NCI-H2196 treated with DMSO at 0.1 percent for 48 hours (cell line): ENCODE data around the gene EXOC5.

Experiments
- DNase-seq: peaks from one replicate; lab custom pipeline; 2025; ENCODE audit not compliant: unreplicated experiment; lab: John Stamatoyannopoulos, UW

The EXOC5 gene, protein sequence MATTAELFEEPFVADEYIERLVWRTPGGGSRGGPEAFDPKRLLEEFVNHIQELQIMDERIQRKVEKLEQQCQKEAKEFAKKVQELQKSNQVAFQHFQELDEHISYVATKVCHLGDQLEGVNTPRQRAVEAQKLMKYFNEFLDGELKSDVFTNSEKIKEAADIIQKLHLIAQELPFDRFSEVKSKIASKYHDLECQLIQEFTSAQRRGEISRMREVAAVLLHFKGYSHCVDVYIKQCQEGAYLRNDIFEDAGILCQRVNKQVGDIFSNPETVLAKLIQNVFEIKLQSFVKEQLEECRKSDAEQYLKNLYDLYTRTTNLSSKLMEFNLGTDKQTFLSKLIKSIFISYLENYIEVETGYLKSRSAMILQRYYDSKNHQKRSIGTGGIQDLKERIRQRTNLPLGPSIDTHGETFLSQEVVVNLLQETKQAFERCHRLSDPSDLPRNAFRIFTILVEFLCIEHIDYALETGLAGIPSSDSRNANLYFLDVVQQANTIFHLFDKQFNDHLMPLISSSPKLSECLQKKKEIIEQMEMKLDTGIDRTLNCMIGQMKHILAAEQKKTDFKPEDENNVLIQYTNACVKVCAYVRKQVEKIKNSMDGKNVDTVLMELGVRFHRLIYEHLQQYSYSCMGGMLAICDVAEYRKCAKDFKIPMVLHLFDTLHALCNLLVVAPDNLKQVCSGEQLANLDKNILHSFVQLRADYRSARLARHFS

DNA sequence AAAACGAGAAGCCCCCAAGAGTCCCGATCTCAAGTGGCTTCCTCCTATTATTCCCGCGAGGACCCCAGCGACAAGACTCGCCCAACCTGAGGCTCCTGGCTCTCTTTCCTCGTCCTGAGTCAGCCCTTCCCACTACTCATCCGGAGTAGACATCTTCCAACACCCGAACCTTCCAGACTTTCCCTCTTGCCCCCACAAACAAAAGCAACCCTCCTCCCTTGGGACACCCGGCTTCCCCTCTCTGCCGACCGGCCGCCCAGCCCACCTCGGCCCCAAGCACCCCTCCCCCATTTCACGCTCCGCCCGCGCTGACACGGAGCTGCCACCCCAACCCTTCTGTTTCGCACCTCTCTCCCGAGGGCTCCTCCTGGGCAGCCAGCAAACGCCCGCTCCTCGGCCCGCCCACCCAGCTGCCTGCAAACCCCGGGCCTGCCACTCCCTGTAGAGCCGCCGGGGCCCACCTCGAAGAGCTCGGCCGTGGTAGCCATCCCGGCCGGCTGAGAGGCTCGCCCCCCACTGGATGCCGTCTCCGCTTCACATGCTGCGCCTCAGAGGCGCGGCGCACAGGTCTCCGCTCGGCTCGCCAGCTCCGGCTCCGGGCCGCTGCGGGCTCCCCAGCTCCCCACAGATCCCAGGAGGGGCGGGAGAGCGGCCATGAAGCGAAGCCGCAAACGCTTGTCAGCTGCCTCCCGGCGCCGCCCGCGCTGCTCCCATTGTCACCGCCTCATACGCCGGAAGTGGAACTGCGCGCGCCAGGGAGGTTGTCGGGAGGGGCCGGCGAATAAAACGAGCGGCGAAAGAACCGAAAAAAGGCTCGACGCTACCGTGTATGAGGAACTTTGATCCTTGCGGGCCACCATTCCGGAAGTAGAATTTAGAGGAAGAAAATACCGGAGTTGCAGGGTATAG lies at the start of gene EXOC5, which contains the start of gene AP5M1:
EXOC5 (minus strand) TSS at position 745 of the 909 bp plus-strand sequence; CDS start at position 488, 257 bp downstream.
AP5M1 (plus strand) TSS at position 811 of the 909 bp plus-strand sequence. CDS start 344 bp downstream, outside the sequence.
- peak; percentile 93 for DNase-seq

DNA sequence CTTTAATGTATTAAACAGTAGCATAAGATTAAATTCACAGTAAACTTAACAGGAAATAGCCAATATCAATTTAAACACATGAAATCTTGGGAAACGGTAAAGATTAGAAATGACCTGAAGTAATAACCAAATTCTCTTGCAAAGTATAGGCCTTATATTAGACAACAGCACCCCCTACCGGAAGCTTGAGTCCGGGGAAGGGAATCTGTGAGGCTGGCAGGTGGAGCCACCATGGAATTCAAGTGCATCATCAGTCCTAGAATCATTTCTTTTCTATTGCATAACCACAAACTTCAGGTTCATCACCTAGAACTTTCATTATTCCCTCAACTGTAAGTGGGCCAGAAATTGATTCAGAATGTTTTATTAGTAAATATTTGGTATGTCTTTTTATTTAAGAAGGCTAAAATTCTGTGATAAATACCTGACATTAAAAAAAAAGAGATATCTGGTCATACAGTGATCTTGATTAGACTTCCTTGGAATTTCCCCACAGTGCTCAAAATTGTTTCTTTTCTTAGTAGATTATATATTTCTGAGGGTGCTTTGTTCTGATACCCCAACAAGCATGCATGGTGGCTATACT lies 48.6 kb upstream of the EXOC5 start:
- DNase-seq = peak; percentile 57

DNA sequence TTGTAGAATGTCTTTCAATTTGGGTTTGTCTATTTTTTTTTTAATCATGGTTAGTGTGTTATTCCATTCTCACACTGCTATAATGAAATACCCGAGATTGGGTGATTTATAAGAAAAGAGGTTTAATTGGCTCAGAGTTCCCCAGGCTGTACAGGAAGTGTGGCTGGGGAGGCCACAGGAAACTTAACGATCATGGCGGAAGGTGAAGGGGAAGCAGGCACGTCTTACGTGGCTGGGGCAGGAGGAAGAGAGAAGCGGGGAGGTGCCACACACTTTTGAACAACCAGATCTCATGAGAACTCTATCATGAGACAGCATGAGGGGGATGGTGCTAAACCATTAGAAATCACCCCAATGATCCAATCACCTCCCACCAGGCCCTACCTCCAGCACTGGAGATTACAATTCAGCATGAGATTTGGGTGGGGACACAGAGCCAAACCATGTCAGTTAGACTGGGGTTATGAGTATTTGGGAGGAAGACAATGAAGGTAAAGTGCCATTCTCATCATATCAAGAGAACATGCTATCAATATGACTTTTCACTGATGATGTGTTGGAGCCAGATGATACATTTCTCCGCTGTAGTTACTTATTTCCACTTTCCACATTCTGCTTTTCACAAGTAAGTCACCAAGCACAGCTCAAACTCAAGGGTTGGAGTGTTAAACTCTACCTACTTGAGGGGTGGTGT lies 45.8 kb upstream of the EXOC5 start:
- DNase-seq = no peak

DNA sequence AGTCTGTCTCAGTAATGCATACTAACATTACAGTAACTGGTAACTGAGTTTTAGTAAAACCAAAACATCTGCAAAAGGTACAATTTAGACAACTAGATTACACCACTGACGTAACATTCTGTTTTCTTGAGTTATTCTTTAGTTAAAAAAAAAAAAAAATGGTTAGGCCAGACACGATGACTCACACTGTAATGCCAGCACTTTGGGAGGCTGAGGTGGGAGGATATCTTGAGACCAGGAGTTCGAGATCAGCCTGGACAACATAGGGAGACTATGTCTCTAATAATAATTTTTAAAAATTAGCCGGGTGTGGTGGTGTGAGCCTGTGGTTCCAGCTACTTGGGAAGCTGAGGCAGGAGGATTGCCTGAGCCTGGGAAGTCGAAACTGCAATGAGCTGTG lies 34.2 kb upstream of the EXOC5 start:
- no peak for DNase-seq

DNA sequence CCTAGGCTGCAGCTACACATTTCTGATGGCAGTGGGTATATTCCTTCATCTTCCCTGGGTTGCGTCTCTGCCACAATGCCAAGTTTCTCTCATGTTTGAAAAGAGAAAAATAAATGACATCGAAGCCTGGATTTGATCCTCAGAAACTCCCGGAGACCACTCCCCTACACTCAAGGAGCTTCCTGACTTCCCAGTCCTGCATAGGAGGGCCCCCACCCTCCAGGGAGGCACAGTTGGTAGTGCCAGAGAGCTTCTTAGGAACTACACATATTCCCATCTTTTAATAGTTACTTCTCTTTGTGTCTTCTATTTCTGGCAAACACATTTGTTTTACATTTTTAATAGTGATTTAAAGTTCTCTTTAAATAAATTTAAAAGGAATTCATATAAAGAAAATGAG lies 30.8 kb upstream of the EXOC5 start:
- DNase-seq = no peak

DNA sequence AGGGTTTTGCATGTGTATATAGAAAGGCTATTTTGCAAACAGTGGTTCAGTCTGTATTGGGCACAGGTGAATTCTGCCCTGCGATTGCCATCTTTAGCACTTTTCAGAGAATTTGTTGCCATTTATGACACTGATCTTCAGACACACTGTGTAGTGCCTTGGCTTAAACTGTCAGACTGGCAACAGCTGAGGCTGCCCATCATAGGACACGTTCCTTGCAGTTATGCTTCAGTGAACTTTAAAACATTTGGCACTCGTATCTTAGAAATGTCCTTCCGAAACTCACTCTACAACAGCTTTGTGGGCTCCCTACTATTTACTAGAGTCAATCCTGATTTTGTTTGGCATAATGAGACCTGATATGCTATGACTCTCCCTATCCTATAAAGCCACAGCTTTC lies 29.1 kb upstream of the EXOC5 start:
- DNase-seq = no peak

DNA sequence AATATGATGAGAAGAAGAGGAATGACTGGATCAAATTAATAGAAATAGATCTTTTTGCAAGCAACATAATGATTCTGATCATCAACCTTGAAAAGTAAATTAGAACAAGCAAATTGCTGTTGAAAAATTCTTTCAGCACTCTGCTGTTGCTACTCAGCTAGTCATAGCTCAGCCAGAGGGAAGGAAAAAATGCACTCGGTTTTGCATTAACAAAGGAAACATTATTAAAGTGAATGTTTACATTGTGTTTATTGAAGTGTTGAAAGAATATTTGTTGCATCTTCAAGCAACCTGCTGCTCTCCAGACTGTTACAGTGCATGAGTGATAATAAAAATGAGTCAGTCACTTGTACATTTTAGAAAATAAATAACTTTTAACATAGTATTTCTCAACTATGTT lies 26.5 kb upstream of the EXOC5 start:
- no peak for DNase-seq

DNA sequence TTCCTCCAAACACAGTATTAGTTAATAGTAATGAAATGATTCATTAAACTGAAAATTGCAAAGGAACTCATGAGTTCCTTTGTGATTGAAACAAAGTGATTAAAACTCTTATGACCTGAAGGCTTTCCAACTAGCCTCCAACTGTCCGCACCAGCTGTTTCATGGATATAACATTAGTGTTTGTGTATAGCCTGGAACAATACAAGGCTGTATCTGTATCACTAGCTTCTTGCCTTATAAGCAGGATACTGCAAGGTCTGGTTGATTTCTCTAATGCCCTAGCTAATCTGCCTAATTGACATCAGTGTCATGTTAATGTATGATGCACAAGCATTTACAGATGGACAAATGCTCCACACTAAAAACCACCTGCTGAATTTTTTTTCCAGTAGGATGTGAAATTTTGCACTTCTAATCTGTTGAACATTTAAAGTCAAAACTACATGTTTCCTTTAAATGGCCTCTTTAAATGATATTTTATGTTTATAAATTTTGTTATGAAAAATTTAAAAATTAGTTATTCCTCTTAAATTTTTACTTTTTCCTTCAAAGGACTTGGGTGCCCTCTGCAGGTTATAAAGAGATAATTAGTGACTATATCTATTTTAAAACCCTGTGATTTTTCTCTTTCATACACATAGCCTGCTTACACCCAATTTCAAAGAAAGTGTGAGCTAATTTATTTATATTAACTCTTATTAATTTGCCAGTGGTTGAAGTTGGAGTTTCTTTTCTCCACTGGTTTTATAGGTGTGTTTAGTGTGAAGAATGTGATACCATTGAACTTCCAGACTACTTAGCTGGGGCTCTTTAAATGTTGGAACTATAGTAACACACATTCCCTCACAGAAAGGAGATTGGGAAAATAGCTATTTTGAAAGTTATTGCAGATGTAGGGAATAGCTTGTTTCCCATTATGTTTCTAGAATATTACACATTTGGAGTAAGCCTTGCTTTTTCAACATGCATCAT lies 25.4 kb upstream of the EXOC5 start:
- DNase-seq = peak; percentile 15

DNA sequence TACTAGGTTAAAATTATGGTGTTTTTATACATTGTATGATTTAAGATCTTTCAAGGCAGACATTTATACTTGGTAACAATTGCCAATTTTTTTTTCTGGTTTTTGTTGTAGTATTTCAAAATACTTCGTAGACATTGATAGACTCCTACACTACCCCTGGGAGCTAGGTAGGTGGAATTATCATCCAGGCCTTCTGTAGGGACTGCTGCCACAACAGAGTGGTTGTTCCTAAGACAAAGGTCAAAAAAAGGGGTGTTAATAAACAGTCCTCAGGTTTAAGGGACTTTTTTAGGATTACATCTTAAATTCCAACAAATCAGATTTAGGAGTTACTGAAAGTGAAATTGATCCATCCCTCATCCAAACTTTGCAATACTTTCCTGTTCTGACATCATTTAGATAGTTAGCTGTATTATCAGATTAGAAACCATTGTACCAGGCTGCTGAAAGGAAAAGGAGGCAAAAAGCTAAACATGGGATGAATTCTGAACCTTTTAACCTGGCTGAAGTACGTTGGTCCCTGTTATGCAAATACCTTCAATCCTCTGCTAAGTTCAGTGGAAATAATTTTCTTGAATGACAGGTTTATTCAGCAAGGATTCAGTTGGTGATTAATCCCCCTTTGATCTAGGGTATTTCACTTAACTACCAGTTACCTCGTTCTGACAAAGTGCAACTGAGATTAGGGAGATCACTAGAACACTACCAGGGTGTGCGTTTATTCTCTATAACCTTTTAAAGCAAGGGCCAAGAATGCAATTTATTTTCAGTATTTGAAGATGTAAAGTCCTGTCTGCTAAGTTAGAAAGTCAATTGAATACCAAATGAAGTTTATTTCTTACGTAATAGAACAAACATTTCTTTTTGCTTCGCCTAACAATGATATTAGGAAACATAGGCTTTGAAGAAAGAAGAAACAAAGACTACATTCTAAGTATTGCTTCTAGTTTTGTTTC lies 23.3 kb upstream of the EXOC5 start:
- DNase-seq = no peak

DNA sequence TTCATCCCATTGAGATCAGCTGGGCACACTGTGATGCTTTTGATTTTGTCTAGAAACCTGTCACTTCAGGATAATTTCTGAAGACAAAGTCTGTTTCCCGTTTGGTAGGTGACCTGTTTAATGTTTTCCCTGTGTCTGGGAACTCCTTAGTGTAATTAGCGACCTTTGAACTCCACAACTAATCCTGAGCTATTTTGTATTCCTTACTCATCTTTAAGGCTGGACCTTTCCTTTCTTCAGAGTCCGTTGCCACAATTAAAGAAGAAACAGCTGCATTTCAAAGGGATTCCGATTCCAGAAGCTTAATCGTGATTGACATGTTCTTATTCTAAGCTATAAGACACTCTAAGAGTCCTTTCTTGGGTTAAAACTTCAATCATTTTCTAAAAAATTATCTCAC lies 22.0 kb upstream of the EXOC5 start:
- no peak for DNase-seq

DNA sequence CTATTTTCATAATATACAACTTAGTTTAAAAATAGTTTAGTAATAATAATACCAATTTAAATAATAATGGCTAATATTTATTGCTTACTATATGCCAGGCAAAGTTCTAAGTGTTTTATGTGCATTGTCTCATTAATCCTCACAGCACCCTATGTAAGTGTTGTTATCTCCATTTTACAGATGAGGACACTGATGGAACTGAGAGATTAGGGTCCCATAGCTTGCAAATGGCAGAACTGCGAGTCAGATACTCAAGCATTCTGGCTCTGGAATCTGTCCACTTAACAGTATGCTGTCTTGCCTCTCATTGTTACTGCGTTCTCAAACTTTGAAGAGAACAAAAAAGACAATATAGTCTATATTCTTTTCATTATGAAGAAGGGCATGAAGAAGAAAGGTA lies 19.0 kb upstream of the EXOC5 start:
- DNase-seq = no peak

DNA sequence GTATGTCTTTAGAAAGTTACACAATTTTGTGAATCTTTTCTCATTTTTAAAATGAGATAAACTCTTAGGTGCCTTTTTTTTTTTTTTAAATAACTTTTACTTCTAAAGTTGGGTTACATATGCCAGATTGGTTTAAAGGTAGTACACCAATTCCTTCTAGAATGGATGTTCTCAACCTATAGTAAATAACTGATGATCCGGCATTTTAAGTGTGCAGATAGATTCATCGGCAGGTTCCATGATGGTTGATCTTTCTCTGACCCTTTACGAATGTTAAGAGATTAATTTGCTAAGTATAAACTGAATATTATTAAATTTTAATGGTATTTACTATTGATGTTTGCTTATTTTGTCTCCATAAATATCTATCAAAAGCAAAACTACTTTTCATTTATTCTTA lies 8.4 kb upstream of the EXOC5 start:
- no peak for DNase-seq

DNA sequence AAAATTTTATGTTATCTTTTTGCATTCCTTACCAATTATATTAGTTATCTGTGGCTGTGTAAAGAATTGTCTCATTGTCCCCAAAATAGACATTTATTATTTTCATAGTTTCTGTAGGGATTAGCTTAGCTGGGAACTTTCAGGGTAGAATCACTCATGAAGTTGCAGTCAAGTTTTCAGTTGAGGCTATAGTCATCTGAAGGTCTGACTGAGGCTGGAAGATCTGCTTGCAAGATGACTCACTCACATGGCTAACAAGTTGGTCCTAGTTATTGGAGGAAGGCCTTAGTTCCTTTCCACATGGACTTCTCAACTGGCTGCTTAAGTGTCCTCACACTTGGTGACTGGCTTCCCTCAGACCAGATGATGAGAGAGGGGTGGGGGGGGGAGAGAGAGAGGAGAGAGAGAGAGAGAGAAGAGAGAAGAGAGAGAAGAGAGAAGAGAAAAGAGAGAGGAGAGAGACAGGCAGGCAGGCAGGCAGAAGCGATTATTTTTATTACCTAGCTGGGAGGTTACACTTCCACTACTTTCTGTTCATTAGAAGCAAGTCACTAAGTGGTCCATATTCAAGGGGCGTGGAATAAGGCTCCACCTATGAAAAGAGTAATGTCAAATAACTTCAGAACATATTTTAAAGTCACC lies 6.4 kb upstream of the EXOC5 start:
- no peak for DNase-seq

DNA sequence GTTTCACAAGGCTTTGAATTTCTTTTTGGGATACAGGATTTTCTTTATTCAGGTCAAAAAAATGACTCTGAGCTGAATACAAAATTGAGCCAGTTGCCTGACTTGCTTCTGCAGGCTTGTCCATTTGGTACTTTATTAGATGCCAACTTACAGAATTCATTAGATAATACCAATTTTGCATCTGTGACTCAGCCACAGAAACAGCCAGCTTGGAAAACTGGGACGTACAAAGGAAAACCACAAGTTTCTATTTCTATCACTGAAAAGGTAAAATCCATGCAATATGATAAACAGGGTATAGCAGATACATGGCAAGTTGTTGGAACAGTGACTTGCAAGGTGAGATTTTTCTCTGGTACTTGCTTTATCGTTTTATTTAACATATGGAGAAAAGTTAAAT lies 5.8 kb upstream of the EXOC5 start:
- no peak for DNase-seq

DNA sequence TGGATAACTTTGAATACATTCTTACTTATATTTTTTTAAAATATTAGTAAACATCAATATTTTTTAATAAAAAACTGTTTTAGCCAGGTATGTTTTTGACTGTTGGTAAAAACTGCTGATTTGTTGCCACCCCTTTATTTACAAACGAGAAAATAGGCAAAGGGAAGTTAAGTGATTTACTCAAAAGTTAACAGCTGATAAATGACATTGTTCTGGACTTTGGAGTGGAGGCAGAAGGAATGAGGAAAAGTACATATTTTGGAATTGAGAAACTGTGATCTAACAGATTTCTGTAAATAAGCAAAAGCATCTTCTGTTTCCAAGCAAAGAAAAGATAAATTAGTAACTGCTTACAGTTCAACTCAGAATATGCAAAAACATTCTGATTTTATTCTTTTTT lies 4.5 kb upstream of the EXOC5 start:
- no peak for DNase-seq

DNA sequence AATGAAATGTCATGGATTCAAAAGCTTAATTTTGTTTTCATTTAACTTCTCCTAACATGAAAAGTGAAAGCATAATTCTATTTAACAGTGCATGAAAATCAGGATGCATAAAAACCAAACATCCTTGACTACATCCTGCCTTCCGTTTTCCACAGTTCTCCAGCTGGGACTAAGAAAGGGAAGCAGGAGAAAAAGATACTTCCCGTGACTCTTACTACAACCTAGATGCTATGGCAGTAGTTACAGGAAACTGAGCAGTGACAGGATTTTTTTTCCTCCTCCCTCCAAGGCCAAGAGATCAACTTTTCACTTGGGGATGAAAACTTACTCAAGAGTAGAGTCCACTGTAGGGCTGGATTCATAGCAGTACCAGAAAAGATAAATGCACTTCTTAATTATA lies 2.6 kb downstream of the EXOC5 start:
- DNase-seq = no peak

DNA sequence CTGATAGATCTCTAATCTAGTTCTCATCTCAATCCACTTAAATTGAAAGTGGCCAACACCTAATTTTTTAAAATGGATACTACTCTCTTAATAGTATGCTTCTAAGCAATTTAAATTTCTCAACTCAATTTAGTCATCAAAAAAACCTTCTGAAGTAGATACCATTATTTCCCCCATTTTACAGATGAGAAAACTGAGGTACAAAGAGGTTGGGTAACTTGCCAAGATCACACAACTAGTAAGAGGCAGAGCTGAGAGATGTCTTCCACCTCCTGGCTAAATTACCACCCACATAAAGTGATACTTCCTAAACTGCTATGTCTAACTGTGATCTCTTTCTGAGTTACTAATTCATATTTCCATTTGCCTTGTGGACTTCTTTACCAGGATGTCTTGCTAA lies 6.6 kb downstream of the EXOC5 start:
- DNase-seq = no peak

DNA sequence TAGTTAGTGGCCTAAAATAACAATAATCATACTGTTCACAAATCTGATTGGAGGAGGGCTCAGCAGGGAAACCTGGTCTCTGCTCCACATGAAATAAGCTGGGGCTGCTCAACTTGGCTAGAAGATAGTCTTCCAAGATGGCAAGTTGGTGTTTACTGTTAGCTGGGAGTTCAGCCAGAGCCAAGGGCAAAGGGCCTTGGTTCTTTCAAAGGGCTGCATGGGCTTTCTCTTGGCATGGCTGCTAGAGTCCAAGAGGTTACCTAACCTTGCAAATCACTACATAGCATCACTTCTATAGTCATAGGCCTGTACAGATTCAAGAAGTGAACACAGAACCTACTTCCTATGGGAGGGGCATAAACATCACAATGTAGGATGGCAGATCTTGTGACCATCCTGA lies 7.1 kb downstream of the EXOC5 start:
- DNase-seq = no peak
